Nephron progenitor cell (in vitro differentiated cells): ENCODE data around the gene PGBD4.

ENCODE experiments used
- DNase-seq: peaks from one replicate; pipeline ENCODE4 v3.0.0; 2021
- H3K27ac Mint-ChIP-seq: 2 replicates; pipeline ENCODE4 v1.8.0; 2021; ENCODE audit warnings: mild to moderate bottlenecking, moderate library complexity, mixed read lengths
- H3K27me3 Mint-ChIP-seq: 2 replicates; pipeline ENCODE4 v1.8.0; 2021; ENCODE audit warnings: mild to moderate bottlenecking, low read depth, mixed read lengths; ENCODE audit not compliant: poor library complexity
- H3K36me3 Mint-ChIP-seq: 2 replicates; pipeline ENCODE4 v1.8.0; 2021; ENCODE audit warnings: low read depth, mixed read lengths
- H3K4me1 Mint-ChIP-seq: 2 replicates; pipeline ENCODE4 v1.8.0; 2021; ENCODE audit warnings: mixed read lengths
- H3K4me3 Mint-ChIP-seq: 2 replicates; pipeline ENCODE4 v1.8.0; 2021; ENCODE audit warnings: mild to moderate bottlenecking, moderate library complexity, mixed read lengths
- H3K9me3 Mint-ChIP-seq: 2 replicates; pipeline ENCODE4 v1.8.0; 2021; ENCODE audit warnings: mild to moderate bottlenecking, moderate library complexity, mixed read lengths
- TF ChIP-seq, protein P1 (sequence below): fragments of 200-600 bp; sonication (generic); IDR thresholded peaks from 2 replicates; pipeline ENCODE4 v1.5.0; 2021; ENCODE audit warnings: antibody characterized with exemption

PGBD4 gene

DNA sequence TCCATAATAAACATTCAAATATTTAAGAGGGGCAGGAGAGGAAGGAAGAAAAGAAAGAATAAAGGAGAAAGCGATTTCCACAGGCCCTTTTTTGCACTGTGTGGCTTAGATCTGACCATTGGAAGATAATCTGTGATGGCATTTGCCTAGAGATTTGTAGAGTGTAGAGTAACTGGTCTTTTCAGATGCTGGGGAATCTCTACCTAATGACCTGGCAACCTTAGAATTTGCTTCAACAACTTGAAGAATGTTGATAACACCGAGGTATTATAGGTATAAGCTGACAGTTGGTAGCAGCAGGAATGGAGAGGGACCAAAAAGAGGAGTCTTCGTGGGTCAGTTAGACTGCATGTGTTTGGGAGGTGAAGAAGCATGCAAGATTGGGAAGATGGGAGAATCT, 41.9 kb upstream of the PGBD4 start:
- no peaks in the 10 kb centered on the region for H3K36me3 Mint-ChIP-seq
- H3K4me1 Mint-ChIP-seq: no peaks in the 10 kb centered on the region
- TF ChIP-seq, protein P1, sequence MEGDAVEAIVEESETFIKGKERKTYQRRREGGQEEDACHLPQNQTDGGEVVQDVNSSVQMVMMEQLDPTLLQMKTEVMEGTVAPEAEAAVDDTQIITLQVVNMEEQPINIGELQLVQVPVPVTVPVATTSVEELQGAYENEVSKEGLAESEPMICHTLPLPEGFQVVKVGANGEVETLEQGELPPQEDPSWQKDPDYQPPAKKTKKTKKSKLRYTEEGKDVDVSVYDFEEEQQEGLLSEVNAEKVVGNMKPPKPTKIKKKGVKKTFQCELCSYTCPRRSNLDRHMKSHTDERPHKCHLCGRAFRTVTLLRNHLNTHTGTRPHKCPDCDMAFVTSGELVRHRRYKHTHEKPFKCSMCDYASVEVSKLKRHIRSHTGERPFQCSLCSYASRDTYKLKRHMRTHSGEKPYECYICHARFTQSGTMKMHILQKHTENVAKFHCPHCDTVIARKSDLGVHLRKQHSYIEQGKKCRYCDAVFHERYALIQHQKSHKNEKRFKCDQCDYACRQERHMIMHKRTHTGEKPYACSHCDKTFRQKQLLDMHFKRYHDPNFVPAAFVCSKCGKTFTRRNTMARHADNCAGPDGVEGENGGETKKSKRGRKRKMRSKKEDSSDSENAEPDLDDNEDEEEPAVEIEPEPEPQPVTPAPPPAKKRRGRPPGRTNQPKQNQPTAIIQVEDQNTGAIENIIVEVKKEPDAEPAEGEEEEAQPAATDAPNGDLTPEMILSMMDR: no peak
- peaks cover 7% of the 10 kb centered on the region for H3K27me3 Mint-ChIP-seq
- no peak overlapping the region for H3K27ac Mint-ChIP-seq
- no peak overlapping the region for H3K4me3 Mint-ChIP-seq
- no peaks in the 10 kb centered on the region for H3K9me3 Mint-ChIP-seq
- DNase-seq: no peak

DNA sequence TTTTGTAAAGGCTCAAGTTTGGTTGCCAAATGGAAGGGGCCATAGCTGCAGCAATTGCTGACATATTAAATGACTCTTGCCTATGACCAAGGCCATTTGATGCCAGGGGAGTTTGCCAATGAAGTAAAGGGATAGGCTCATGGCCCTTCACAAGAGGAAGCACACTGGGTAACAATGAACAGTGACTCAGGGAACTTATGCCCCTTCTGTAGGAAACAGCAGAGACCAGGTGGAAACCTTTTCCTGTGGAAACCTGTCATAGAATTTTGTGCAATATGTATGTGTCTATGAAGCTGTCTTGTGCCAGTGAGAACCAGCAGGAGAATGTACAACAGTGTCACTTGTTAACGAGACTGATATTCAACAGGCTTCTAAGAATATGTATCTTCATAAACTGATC, 37.4 kb upstream of the PGBD4 start:
- TF ChIP-seq, protein P1: no peak
- Mint-ChIP-seq H3K4me1 (no peaks in the 10 kb centered on the region), H3K27ac (no peak overlapping the region), H3K9me3 (no peaks in the 10 kb centered on the region), H3K27me3 (peaks cover 9% of the 10 kb centered on the region), H3K4me3 (no peak overlapping the region), H3K36me3 (no peaks in the 10 kb centered on the region)
- DNase-seq: no peak

DNA sequence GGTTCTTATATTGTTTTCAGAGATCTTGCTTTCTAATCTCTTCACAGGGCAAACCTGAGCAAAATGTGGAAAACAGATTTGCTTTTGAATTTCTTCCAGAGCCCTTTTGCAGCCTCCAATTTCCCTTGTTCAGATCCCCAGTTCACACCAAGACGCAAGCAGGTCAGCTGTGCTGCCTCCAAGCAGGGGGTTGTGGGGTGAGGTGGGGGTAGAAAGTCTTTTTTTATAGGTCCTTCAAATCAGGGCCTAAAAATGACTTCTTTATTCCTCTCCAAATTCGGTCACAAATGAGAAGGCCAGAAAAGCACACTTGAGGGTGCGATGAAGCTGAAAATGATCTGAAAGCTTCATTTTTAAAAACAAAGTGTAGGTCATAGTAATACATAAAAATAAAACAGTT, 36.6 kb upstream of the PGBD4 start:
- Mint-ChIP-seq H3K9me3 (no peaks in the 10 kb centered on the region), H3K4me3 (no peak overlapping the region), H3K36me3 (no peaks in the 10 kb centered on the region), H3K4me1 (no peaks in the 10 kb centered on the region), H3K27me3 (peaks cover 8% of the 10 kb centered on the region), H3K27ac (no peak overlapping the region)
- TF ChIP-seq, protein P1: no peak
- no peak for DNase-seq

DNA sequence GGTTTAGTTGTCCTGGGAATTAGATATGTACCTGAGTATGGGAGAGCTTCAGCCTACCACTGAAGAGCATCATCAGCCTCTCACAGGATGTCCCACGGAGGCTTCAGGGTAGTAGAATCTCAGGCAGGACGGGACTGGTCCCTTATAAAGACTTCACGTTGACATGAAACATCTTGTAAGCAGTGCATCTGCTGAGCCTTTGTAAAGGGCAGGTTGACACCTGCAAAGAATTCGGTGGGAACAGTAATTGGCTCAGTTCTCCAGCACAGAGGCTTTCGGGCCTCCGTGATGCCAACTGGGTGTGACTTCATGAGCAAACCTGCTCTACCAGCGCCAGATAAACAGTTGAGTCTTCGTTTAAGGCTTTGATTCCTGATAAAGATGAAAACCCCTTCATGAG, 35.9 kb upstream of the PGBD4 start:
- Mint-ChIP-seq H3K4me1 (no peaks in the 10 kb centered on the region), H3K27me3 (peaks cover 8% of the 10 kb centered on the region), H3K27ac (no peak overlapping the region), H3K36me3 (no peaks in the 10 kb centered on the region), H3K9me3 (no peaks in the 10 kb centered on the region), H3K4me3 (no peak overlapping the region)
- no peak for DNase-seq
- TF ChIP-seq, protein P1: no peak

DNA sequence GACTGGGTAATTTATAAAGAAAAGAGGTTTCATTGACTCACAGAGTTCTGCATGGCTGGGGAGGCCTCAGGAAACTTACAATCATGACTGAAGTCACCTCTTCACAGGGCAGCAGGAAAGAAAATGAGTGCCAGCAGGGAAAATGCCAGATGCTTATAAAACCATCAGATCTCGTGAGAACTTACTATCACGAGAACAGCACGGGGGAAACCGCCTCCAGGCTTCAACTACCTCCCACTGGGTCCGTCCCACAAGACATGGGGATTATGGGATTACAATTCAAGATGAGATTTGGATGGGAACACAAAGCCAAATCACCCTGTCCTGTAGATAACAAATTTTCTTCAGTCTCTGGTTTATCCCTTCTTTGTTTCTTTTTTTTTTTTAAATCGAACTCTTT, 31.9 kb upstream of the PGBD4 start:
- Mint-ChIP-seq H3K4me3 (no peak overlapping the region), H3K4me1 (no peaks in the 10 kb centered on the region), H3K27me3 (peaks cover 4% of the 10 kb centered on the region), H3K9me3 (no peaks in the 10 kb centered on the region), H3K36me3 (no peaks in the 10 kb centered on the region), H3K27ac (no peak overlapping the region)
- TF ChIP-seq, protein P1: no peak
- DNase-seq: no peak

DNA sequence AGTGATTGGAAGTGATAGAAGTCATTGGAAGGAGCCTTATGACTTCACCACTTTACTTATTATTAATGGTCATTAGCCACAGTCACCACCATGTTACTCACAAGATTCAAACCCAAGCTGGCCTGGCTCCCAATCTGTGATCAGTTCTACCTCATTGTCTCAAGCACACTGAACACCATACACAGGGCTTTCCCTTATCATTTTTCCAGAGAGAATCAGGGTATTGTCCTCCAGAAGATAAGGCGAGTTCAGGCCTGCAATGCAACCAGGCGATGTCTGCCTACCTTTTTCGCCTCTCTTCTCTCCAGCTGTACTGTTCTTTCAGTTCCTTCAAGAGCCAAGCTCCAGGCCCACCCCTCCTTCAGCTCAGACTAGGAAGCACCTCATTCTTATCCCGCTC, 25.1 kb upstream of the PGBD4 start:
- Mint-ChIP-seq H3K36me3 (no peaks in the 10 kb centered on the region), H3K4me3 (no peak overlapping the region), H3K4me1 (no peaks in the 10 kb centered on the region), H3K27ac (no peak overlapping the region), H3K27me3 (peaks cover 3% of the 10 kb centered on the region), H3K9me3 (no peaks in the 10 kb centered on the region)
- no peak for DNase-seq
- TF ChIP-seq, protein P1: no peak
